ENCODE data around the gene TMCC3. TPM values are rescaled to one million over a fixed set of nuclear protein-coding genes. Genes with fewer than 3 reads are reported as not detected.

Gene TMCC3
- total RNA-seq, 2 donors from 2014 or later: 2.5 to 4.2 TPM

DNA sequence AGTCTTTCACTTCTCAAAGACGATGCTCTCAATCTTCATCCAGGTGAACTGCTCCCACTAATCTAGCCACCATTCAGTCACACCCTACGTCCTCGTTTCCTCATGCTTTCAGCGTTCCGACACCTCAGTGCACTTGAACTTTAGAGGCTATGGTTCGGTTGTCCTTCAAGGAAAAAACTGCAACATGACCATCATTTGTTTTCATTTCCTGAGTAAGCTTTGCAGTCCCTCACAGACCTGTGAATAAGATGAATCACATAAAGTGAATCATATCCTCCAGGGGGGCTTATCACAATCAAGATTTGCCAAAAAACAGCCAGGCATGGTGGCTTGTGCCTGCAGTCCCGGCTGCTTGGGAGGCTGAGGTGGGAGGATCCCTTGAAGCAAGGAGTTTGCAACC is 80.2 kb downstream of the TMCC3 start:
- Histone ChIP-seq H3K27me3 (ENCODE audit: control insufficient read depth, insufficient read depth, low read length, poor library complexity, severe bottlenecking) (no peaks in the 10 kb centered on the region), H3K4me3 (ENCODE audit: low read length) (peak overlapping the region; percentile 10), H3K9ac (ENCODE audit: extremely low read depth, low read length, poor library complexity, severe bottlenecking) (no peak overlapping the region), H3K4me1 (ENCODE audit: control insufficient read depth, insufficient read depth, low read length) (peaks cover 12% of the 10 kb centered on the region), H3K27ac (ENCODE audit: low read depth, low read length) (no peak overlapping the region), H3K36me3 (ENCODE audit: control insufficient read depth, insufficient read depth, low read length) (peaks cover 9% of the 10 kb centered on the region), H3K9me3 (ENCODE audit: control insufficient read depth, low read length) (no peaks in the 10 kb centered on the region)
- Mint-ChIP-seq H3K36me3 (ENCODE audit: low read depth) (peaks cover 10% of the 10 kb centered on the region), H3K9me3 (no peaks in the 10 kb centered on the region), H3K27me3 (ENCODE audit: insufficient read depth) (no peaks in the 10 kb centered on the region), H3K27ac (no peak overlapping the region), H3K4me1 (peaks cover 14% of the 10 kb centered on the region), H3K4me3 (no peak overlapping the region)
- TF ChIP-seq, protein P1, sequence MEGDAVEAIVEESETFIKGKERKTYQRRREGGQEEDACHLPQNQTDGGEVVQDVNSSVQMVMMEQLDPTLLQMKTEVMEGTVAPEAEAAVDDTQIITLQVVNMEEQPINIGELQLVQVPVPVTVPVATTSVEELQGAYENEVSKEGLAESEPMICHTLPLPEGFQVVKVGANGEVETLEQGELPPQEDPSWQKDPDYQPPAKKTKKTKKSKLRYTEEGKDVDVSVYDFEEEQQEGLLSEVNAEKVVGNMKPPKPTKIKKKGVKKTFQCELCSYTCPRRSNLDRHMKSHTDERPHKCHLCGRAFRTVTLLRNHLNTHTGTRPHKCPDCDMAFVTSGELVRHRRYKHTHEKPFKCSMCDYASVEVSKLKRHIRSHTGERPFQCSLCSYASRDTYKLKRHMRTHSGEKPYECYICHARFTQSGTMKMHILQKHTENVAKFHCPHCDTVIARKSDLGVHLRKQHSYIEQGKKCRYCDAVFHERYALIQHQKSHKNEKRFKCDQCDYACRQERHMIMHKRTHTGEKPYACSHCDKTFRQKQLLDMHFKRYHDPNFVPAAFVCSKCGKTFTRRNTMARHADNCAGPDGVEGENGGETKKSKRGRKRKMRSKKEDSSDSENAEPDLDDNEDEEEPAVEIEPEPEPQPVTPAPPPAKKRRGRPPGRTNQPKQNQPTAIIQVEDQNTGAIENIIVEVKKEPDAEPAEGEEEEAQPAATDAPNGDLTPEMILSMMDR (conservative IDR thresholded peaks at IDR 0.05): no peak
- WGBS, 2 experiments (ENCODE audit: insufficient coverage in 1 of 2, insufficient read length in 1 of 2): 92 to 97% methylated on average over 7 of the region's 7 CpGs
- no peak for DNase-seq

DNA sequence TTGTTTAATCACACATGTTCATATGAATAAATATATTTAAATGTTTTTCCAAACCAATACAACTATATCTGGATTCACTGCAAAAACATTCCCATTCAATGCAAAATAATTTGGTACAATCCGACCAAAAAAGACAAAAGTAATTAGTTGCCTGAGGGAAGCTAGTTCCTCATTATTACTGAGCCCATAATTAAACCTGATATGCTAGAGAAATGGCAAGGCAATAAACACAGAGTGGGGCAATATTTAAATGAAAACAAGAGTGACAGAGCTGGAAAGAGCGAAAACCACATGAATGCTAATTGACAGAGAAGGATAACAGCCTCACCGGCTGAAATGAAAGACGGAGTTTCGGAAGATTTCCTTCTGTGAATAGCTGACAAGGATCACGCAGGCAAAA is 82.6 kb downstream of the TMCC3 start:
- no peak overlapping the region for H3K9ac ChIP-seq (ENCODE audit: extremely low read depth, low read length, poor library complexity, severe bottlenecking)
- peaks cover 4% of the 10 kb centered on the region for H3K36me3 Mint-ChIP-seq (ENCODE audit: low read depth)
- H3K4me3 Mint-ChIP-seq: no peak overlapping the region
- no peak for DNase-seq
- H3K4me1 Mint-ChIP-seq: peaks cover 14% of the 10 kb centered on the region
- H3K9me3 Mint-ChIP-seq: no peaks in the 10 kb centered on the region
- no peaks in the 10 kb centered on the region for H3K9me3 ChIP-seq (ENCODE audit: control insufficient read depth, low read length)
- H3K27ac ChIP-seq (ENCODE audit: low read depth, low read length): no peak overlapping the region
- H3K27me3 ChIP-seq (ENCODE audit: control insufficient read depth, insufficient read depth, low read length, poor library complexity, severe bottlenecking): no peaks in the 10 kb centered on the region
- no peak overlapping the region for H3K27ac Mint-ChIP-seq
- H3K4me1 ChIP-seq (ENCODE audit: control insufficient read depth, insufficient read depth, low read length): peaks cover 12% of the 10 kb centered on the region
- TF ChIP-seq, protein P1 (conservative IDR thresholded peaks at IDR 0.05): no peak
- 94 to 95% methylated on average over 5 to 6 of the region's 6 CpGs for WGBS, 2 experiments (ENCODE audit: insufficient coverage in 1 of 2, insufficient read length in 1 of 2)
- no peaks in the 10 kb centered on the region for H3K27me3 Mint-ChIP-seq (ENCODE audit: insufficient read depth)
- H3K4me3 ChIP-seq (ENCODE audit: low read length): no peak overlapping the region
- peaks cover 9% of the 10 kb centered on the region for H3K36me3 ChIP-seq (ENCODE audit: control insufficient read depth, insufficient read depth, low read length)

DNA sequence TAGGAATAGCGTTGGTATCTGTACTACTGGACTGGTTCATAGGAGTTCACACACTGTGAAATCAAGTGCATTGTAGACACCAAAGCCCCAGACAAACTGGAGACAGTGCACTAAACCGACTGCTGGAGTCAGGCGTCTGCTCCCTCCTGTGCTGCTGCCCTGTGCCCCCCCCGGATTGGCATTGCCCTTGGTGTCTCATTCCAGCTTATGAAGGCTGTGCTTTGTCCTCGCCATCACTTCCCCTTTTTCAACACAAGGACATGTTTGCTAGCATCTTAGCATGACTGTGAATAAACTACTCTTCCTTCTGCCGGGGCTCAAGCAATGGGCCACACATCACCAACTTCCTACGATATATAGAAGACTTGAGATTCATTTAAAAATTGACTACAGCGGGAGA is 84.0 kb downstream of the TMCC3 start:
- H3K9me3 Mint-ChIP-seq: no peaks in the 10 kb centered on the region
- H3K36me3 Mint-ChIP-seq (ENCODE audit: low read depth): no peaks in the 10 kb centered on the region

More for the DNA sequence above, 84.0 kb downstream of the TMCC3 start:
- TF ChIP-seq, protein P1 (conservative IDR thresholded peaks at IDR 0.05): no peak
- Histone ChIP-seq H3K27me3 (ENCODE audit: control insufficient read depth, insufficient read depth, low read length, poor library complexity, severe bottlenecking) (no peaks in the 10 kb centered on the region), H3K27ac (ENCODE audit: low read depth, low read length) (no peak overlapping the region), H3K36me3 (ENCODE audit: control insufficient read depth, insufficient read depth, low read length) (peaks cover 9% of the 10 kb centered on the region), H3K9me3 (ENCODE audit: control insufficient read depth, low read length) (no peaks in the 10 kb centered on the region), H3K4me1 (ENCODE audit: control insufficient read depth, insufficient read depth, low read length) (peaks cover 12% of the 10 kb centered on the region), H3K9ac (ENCODE audit: extremely low read depth, low read length, poor library complexity, severe bottlenecking) (no peak overlapping the region), H3K4me3 (ENCODE audit: low read length) (no peak overlapping the region)
- no peak overlapping the region for H3K4me3 Mint-ChIP-seq
- no peaks in the 10 kb centered on the region for H3K27me3 Mint-ChIP-seq (ENCODE audit: insufficient read depth)
- DNase-seq: no peak
- 87 to 94% methylated on average over 4 to 8 of the region's 8 CpGs for WGBS, 2 experiments (ENCODE audit: insufficient coverage in 1 of 2, insufficient read length in 1 of 2)
- H3K4me1 Mint-ChIP-seq: peaks cover 14% of the 10 kb centered on the region
- H3K27ac Mint-ChIP-seq: no peak overlapping the region

Measured in endodermal cell (in vitro differentiated cells).